GM10248 (cell line): Measurements from ENCODE around the gene PRPF39.

Experiments
- CTCF ChIA-PET: fragments of 300-600 bp; sonication (Branson Sonifier 250); formaldehyde crosslinking; extraction: SDS; loops from one replicate; lab custom pipeline; 2021; ENCODE audit warnings: antibody characterized with exemption; lab: Yijun Ruan, JAX
- POLR2A ChIA-PET: fragments of 350-650 bp; sonication (Branson Sonifier 250); formaldehyde crosslinking; extraction: SDS; loops from one replicate; lab custom pipeline; 2020; ENCODE audit warnings: antibody characterized with exemption; lab: Yijun Ruan, JAX
- DNase-seq: peaks from one replicate; pipeline ENCODE4 v3.0.0; 2012; ENCODE audit errors: extremely low spot score
- CTCF ChIP-seq: IDR thresholded peaks from 2 replicates; pipeline ENCODE4 v1.5.1; 2012; ENCODE audit warnings: mild to moderate bottlenecking, low read depth; ENCODE audit errors: extremely low read depth, missing control alignments, control extremely low read depth

Gene PRPF39

GRCh38 chr14:45084946-45085346, 1.0 kb downstream of the PRPF39 start:
- DNase-seq: no peak
- no peak for TF ChIP-seq CTCF
- CTCF ChIA-PET: interaction anchor here (1.4 kb wide), 1 partner anchor 14 kb away, joined by 3 read pairs; no protein-coding TSS in a partner anchor
- POLR2A ChIA-PET: interaction anchor here (0.6 kb wide), 1 partner anchor 92 kb away, joined by 3 read pairs; no protein-coding TSS in a partner anchor

GRCh38 chr14:45089813-45090212, 5.9 kb downstream of the PRPF39 start:
- no peak for TF ChIP-seq CTCF
- peak; percentile 38 for DNase-seq
- CTCF ChIA-PET: no interaction called here
- POLR2A ChIA-PET: no interaction called here

- ChIA-PET CTCF (interaction anchor here (0.8 kb wide), 1 partner anchor 60 kb away, joined by 3 read pairs; no protein-coding TSS in a partner anchor), POLR2A (no interaction called here)
- DNase-seq: no peak
- no peak for TF ChIP-seq CTCF
Observed at GRCh38 chr14:45091710-45092109, 7.8 kb downstream of the PRPF39 start.

GRCh38 chr14:45094275-45094674, 10.4 kb downstream of the PRPF39 start:
- ChIA-PET CTCF (interaction anchor here (0.9 to 1.6 kb wide), 3 partner anchors 12 to 38 kb away, joined by 3 to 4 read pairs (median 3); no protein-coding TSS in a partner anchor), POLR2A (no interaction called here)
- TF ChIP-seq CTCF: no peak
- DNase-seq: no peak

- no peak for TF ChIP-seq CTCF
- POLR2A ChIA-PET: no interaction called here
- no peak for DNase-seq
- CTCF ChIA-PET: interaction anchor here (0.9 to 1.6 kb wide), 3 partner anchors 11 to 37 kb away, joined by 3 to 4 read pairs (median 3); no protein-coding TSS in a partner anchor
Observed at GRCh38 chr14:45095143-45095542, 11.2 kb downstream of the PRPF39 start.

GRCh38 chr14:45096218-45096617, 12.3 kb downstream of the PRPF39 start:
- no peak for DNase-seq
- ChIA-PET CTCF (interaction anchor here (1.6 to 3.2 kb wide), 2 partner anchors 11 to 36 kb away, joined by 3 to 15 read pairs; no protein-coding TSS in a partner anchor), POLR2A (no interaction called here)
- no peak for TF ChIP-seq CTCF
